HUES64 (cell line): ENCODE data around the gene IP6K2. TPM values are rescaled to one million over a fixed set of nuclear protein-coding genes. Genes with fewer than 3 reads are reported as not detected.
"Not testable (repeated sequence)": the region's sequence is repeated elsewhere in the genome, so short reads cannot be mapped to it uniquely, and the experiment has no call there.

ENCODE experiments used
- H3K27ac ChIP-seq: 2 replicates; pipeline ENCODE4 v1.7.0; 2013; ENCODE audit warnings: low read depth, low read length, inconsistent platforms
- H3K27me3 ChIP-seq: 2 replicates; pipeline ENCODE4 v1.6.1; 2013; ENCODE audit warnings: mild to moderate bottlenecking, low read length; ENCODE audit not compliant: insufficient read depth
- H3K36me3 ChIP-seq: 2 replicates; pipeline ENCODE4 v1.6.1; 2013; ENCODE audit warnings: mild to moderate bottlenecking, low read length; ENCODE audit not compliant: insufficient read depth
- H3K4me1 ChIP-seq: 2 replicates; pipeline ENCODE4 v1.6.1; 2013; ENCODE audit warnings: mild to moderate bottlenecking, low read length, moderate library complexity; ENCODE audit not compliant: insufficient read depth
- H3K4me3 ChIP-seq: 2 replicates; pipeline ENCODE4 v1.5.1; 2013; ENCODE audit warnings: mild to moderate bottlenecking, low read length, moderate library complexity
- H3K9ac ChIP-seq: 2 replicates; pipeline ENCODE4 v1.6.1; 2013; ENCODE audit warnings: mild to moderate bottlenecking, low read depth, low read length
- H3K9me3 ChIP-seq: 2 replicates; pipeline ENCODE4 v1.6.1; 2013; ENCODE audit warnings: low read depth, low read length; ENCODE audit not compliant: insufficient read depth
- WGBS: fragments of 150-250, 120-280 bp; methylation state at CpG from one replicate; pipeline ENCODE4 v1.1.7; 2013; ENCODE audit warnings: missing lambda C conversion rate; 5-methylcytosine and 5-hydroxymethylcytosine counted together
- polyA plus RNA-seq, 2 experiments: library from polyadenylated mRNA; stranded (reverse); fragments of 50-300 nt; gene quantifications; one replicate each; pipeline ENCODE4 v1.2.3, GENCODE V29; 2013

IP6K2 gene, protein sequence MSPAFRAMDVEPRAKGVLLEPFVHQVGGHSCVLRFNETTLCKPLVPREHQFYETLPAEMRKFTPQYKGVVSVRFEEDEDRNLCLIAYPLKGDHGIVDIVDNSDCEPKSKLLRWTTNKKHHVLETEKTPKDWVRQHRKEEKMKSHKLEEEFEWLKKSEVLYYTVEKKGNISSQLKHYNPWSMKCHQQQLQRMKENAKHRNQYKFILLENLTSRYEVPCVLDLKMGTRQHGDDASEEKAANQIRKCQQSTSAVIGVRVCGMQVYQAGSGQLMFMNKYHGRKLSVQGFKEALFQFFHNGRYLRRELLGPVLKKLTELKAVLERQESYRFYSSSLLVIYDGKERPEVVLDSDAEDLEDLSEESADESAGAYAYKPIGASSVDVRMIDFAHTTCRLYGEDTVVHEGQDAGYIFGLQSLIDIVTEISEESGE
- polyA plus RNA-seq (2013, experiment 1 of 2): 87.0 TPM
- 106 TPM for polyA plus RNA-seq (2013, experiment 2 of 2)

DNA sequence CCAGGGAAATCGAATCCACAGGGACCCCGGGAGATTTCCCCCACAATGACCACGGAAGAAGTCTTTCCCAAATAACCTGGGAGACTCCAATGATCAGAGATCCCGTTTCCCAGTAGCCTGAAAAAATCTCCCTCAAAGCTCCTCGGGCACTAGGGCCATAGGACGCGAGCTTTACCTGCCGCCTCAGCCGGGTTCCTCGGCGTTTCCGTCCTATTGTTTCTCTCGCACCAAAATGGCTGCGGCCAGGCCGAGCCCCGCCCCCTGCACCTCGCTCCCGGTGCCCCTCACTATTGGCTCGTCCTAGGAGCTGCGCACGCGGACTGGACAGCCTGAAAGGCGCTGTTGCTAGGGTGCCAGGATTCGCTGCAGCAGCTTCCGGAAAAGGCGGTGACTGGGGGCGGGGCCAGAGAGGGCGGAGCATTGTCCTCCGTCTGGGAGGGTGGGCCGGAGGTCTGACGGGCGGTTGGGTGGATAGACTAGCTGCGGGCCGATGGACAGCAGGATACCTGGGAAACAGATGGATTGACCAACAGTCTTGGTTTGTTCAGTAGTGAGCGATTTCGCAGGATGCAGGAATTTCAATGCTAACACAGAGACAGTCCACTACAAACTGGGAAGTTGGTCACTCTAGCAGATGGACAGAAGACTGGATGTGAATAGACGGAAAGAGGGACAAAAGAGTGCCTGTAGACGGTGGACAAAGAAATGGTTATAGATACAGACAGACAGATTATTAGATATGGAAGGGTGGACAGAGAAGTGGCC is at the start of gene IP6K2:
TSS of gene IP6K2 (minus strand) at position 240 of the 765 bp plus-strand sequence. CDS start 21,930 bp downstream, outside the sequence.
- H3K36me3 ChIP-seq: peaks cover 27% of the 10 kb centered on the region
- 6% methylated on average over 38 of the region's 38 CpGs for WGBS

DNA sequence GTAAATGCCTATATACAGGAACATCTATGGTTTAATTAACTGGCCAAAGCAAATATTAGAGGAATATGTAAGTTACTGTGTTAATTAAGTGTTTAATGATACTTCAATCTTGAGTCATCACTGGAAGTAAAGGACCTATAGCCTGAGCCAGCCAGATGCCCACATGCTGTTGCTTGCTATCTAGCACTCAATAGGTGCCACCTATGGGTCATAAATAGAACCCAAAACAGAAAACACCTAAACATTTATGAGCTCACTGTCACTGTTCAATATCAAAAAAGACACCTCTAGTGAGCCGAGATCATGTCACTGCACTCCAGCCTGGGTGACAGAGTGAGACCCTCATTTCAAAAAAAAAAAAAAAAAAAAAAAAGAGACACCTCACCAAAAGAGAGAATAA is 48.4 kb upstream of the IP6K2 start:
- H3K27ac ChIP-seq: no peak overlapping the region
- H3K4me3 ChIP-seq: no peak overlapping the region
- H3K4me1 ChIP-seq: 0 out of 2 replicates have a peak, but pooled peaks cover 4% of the 10 kb centered on the region
- no peaks in the 10 kb centered on the region for H3K9me3 ChIP-seq
- peaks cover 8% of the 10 kb centered on the region; the same call in 1 of the 2 replicates for H3K36me3 ChIP-seq
- H3K9ac ChIP-seq: no peak overlapping the region
- H3K27me3 ChIP-seq: no peaks in the 10 kb centered on the region
- 96% methylated on average over 1 of the region's 1 CpG for WGBS

More for the DNA sequence above, at the start of gene IP6K2:
- Histone ChIP-seq H3K9ac (peak within 1 kb of the TSS; percentile 100), H3K9me3 (no peaks in the 10 kb centered on the region), H3K4me1 (peaks cover 14% of the 10 kb centered on the region; the same call in 1 of the 2 replicates), H3K27ac (peak within 1 kb of the TSS; percentile 99), H3K27me3 (no peaks in the 10 kb centered on the region), H3K4me3 (peak within 1 kb of the TSS; percentile 97)

DNA sequence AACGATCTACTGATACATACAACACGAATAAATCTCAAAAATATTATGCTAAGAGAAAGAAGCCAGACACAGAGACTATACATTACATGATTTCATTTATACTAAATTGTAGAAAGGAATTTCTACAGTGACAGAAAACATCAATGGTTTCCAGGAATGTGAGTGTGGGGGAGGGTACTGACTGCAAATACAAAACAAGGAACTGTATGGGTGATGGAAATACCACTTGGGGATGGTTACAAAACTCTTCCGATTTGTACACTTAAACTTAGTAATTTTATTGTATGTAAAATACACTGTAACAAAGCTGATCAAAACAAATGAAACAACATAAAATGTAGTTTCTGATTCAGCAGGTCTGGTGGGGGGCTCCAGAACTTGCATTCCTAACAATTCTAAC is 45.8 kb upstream of the IP6K2 start:
- H3K9ac ChIP-seq: no peak overlapping the region
- no peaks in the 10 kb centered on the region for H3K27me3 ChIP-seq
- no peaks in the 10 kb centered on the region for H3K9me3 ChIP-seq
- no peaks in the 10 kb centered on the region for H3K4me1 ChIP-seq
- H3K4me3 ChIP-seq: no peak overlapping the region
- peaks cover 8% of the 10 kb centered on the region; the same call in 1 of the 2 replicates for H3K36me3 ChIP-seq
- no CpG with 5 or more reads among the region's 3 CpGs for WGBS
- no peak overlapping the region for H3K27ac ChIP-seq

DNA sequence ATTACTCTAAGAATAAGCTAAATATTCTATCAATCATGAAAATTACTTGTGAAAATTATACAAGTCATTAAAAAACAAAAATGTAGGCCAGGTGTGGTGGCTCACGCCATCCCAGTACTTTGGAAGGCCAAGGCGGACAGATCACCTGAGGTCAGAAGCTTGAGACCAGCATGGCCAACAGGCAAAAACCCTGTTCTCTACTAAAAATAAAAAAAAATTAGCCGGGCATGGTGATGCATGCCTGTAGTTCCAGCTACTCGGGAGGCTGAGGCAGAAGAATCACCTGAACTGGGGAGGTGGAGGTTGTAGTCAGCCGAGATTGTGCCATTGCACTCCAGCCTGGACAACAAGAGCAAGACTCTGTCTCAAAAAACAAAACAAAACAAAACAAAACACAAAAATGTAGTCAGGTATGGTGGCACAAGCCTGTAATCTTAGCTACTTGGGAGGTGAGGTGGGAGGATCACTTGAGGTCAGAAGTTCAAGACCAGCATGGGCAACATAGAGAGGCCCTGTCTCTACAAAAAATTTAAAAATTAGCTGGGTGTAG is 43.0 kb upstream of the IP6K2 start:
- not testable (repeated sequence) for H3K9me3 ChIP-seq, H3K4me3 ChIP-seq, H3K36me3 ChIP-seq, H3K27me3 ChIP-seq, H3K27ac ChIP-seq, H3K4me1 ChIP-seq, H3K9ac ChIP-seq
- 95% methylated on average over 5 of the region's 5 CpGs for WGBS

DNA sequence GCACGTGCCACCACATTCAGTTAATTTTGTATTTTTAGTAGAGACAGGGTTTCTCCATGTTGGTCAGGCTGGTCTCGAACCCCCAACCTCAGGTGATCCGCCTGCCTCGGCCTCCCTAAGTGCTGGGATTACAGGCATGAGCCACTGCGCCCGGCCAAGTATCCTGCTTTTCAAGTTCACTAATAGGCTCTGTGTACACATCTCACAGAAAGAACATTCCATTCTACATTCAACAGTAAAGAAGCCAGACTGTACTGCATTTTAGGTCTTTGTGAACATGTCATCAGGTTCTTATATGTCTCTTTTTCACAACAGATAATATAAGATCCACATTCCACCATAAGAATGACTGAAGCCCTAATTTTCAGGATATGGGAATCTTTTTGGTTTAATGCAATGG is 42.5 kb upstream of the IP6K2 start:
- H3K9ac ChIP-seq, H3K4me1 ChIP-seq, H3K27me3 ChIP-seq, H3K4me3 ChIP-seq, H3K9me3 ChIP-seq, H3K27ac ChIP-seq, H3K36me3 ChIP-seq: not testable (repeated sequence)
- WGBS: 94% methylated on average over 6 of the region's 6 CpGs

DNA sequence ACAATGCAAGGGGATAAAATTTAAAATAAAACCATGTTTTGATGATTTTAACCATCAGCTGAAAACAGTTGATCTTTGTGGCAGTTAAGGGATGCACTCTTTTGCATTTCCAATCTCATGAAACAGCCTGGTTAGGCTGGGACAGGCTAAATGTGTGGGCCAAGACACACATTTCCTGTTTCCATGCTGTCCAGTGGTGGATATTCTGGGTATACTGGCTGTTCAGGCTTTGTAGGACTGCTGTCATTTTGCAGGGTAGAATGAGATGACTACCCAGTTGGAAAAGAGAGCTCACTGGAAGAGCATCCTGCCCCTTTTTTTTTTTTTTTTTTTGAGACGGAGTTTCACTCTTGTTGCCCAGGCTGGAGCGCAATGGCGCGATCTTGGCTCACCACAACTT is 42.0 kb upstream of the IP6K2 start:
- Histone ChIP-seq H3K4me1 (no peaks in the 10 kb centered on the region; the same call in 1 of the 2 replicates), H3K9ac (no peak overlapping the region), H3K36me3 (peaks cover 3% of the 10 kb centered on the region; the same call in 1 of the 2 replicates), H3K27ac (no peak overlapping the region), H3K4me3 (no peak overlapping the region), H3K9me3 (no peaks in the 10 kb centered on the region), H3K27me3 (no peaks in the 10 kb centered on the region)
- WGBS: 98% methylated on average over 4 of the region's 4 CpGs

DNA sequence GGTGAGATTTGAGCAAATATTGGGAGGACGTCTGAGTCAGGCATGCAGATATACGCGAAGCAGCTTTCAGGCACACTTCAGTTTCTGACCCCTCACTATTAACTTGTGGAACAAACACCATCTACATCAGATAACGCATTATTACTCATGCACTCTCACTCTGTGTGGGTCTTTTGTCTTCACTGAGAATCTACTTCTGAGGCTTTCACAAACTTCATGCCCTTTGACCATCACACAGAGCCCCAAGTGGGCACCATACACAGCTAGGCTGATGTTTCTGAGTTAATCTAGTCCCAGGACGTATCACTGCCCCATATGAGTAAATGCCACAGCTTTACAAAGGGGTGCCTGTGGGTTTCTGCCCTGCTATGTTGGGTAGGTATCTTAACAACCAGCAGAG is 39.6 kb upstream of the IP6K2 start:
- H3K9me3 ChIP-seq: no peaks in the 10 kb centered on the region
- no peak overlapping the region for H3K9ac ChIP-seq
- H3K27ac ChIP-seq: no peak overlapping the region
- WGBS: 90% methylated on average over 5 of the region's 5 CpGs
- H3K4me3 ChIP-seq: no peak overlapping the region
- no peaks in the 10 kb centered on the region for H3K27me3 ChIP-seq
- H3K4me1 ChIP-seq: no peaks in the 10 kb centered on the region; the same call in 1 of the 2 replicates
- H3K36me3 ChIP-seq: no peaks in the 10 kb centered on the region; the same call in 1 of the 2 replicates

DNA sequence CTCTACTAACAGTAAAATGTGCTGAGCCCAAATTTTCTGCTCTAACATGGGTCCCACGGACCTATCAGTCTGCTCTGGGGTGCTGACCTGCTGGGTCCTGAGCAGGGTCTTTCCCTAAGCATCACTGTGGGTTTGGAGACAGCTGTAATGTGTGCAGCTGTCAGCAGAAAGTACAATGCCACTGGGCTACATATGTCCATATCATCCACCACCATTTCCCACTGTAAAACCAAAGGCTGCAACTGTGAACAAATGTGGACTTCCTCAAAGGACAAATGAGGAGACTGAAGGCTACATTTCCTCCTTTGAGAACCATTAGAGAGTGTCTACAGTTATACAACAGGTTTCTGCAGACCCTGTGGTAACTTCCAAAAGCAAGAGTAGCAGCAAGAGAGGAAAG is 33.8 kb upstream of the IP6K2 start:
- H3K27ac ChIP-seq: no peak overlapping the region
- no peaks in the 10 kb centered on the region for H3K9me3 ChIP-seq
- H3K4me1 ChIP-seq: no peaks in the 10 kb centered on the region
- peaks cover 9% of the 10 kb centered on the region; the same call in 1 of the 2 replicates for H3K36me3 ChIP-seq
- WGBS: 100% methylated on average over 1 of the region's 1 CpG
- no peak overlapping the region for H3K4me3 ChIP-seq
- no peaks in the 10 kb centered on the region for H3K27me3 ChIP-seq
- H3K9ac ChIP-seq: no peak overlapping the region

DNA sequence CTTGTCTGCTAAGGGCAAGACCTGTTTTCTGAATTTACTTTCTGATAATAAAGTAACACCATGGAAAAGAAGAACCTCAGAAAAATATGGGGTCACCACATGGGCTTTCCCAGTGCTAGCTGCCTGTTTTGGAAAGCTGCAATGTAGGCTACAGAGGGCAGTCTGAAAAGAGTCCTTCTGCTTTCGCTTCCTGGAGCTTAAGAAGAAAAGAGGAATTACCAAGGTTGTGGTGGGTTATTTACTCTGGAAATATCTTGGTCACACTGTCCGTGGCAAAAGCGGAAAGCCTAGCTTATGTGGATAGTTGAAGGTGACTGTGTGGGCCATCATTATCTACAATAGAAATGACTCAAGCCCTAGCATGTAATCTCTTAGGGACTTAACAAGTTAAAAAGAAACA is 31.7 kb upstream of the IP6K2 start:
- Histone ChIP-seq H3K9ac (no peak overlapping the region), H3K27me3 (no peaks in the 10 kb centered on the region), H3K27ac (no peak overlapping the region), H3K36me3 (peaks cover 9% of the 10 kb centered on the region; the same call in 1 of the 2 replicates), H3K4me1 (no peaks in the 10 kb centered on the region), H3K9me3 (no peaks in the 10 kb centered on the region), H3K4me3 (no peak overlapping the region)
- 95% methylated on average over 3 of the region's 3 CpGs for WGBS

DNA sequence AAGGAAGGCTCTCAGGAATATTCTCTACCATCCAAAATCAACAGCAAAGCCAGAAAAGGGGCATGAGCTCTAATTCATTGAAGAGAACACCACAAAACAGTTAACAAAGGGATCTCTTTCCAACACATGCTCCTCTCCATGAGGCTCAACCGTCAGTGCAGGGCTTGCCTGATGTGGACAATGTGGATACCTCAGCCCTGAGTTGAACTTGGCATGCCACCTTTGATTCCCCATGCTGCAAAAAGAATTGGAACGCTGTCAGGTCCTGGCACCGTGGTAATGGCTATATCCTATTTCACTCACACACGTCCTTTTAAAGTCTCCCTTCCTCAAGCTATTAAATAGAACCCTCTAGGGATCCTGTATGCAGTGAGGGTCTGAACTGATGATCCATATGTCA is 30.7 kb upstream of the IP6K2 start:
- no peaks in the 10 kb centered on the region for H3K4me1 ChIP-seq
- H3K9me3 ChIP-seq: no peaks in the 10 kb centered on the region
- 88% methylated on average over 4 of the region's 4 CpGs for WGBS
- no peak overlapping the region for H3K4me3 ChIP-seq
- H3K9ac ChIP-seq: no peak overlapping the region
- H3K27me3 ChIP-seq: no peaks in the 10 kb centered on the region
- H3K36me3 ChIP-seq: peaks cover 9% of the 10 kb centered on the region; the same call in 1 of the 2 replicates
- H3K27ac ChIP-seq: no peak overlapping the region
